H1 (cell line): ENCODE results near the gene IMPDH1. TPM values are rescaled to one million over a fixed set of nuclear protein-coding genes. Genes with fewer than 3 reads are reported as not detected.

ENCODE experiments used
- CTCF ChIA-PET: fragments of 300-600 bp; sonication (Branson Sonifier 250); formaldehyde crosslinking; loops from one replicate; lab custom pipeline; 2021; ENCODE audit not compliant: partially characterized antibody; lab: Charles Lee
- POLR2A ChIA-PET: fragments of 300-600 bp; sonication (Branson Sonifier 250); formaldehyde crosslinking; loops from one replicate; lab custom pipeline; 2021; ENCODE audit warnings: inconsistent platforms; ENCODE audit not compliant: partially characterized antibody; lab: Charles Lee
- DNase-seq, 2 experiments: peaks; one replicate each; pipeline versions ENCODE4 v3.0.0 to v3.0.0-alpha.2; 2010 to 2022; ENCODE audit warnings: low spot score in 2 of 2, low read depth in 1 of 2, mixed read lengths in 1 of 2
- FAIRE-seq: peaks from 2 replicates; lab custom pipeline; 2011; peaks lifted over from hg19 to GRCh38; lab: Jason Lieb, UNC
- H2AFZ ChIP-seq: 2 replicates; pipeline ENCODE4 v1.8.1; 2012; ENCODE audit warnings: low read length, inconsistent platforms
- H2AK5ac ChIP-seq: 2 replicates; pipeline ENCODE4 v1.6.1; 2013; ENCODE audit warnings: low read depth, low read length
- H2BK120ac ChIP-seq: replicated peaks from 2 replicates; pipeline ENCODE3; 2013; ENCODE audit warnings: low read depth, low read length, inconsistent platforms
- H2BK12ac ChIP-seq: 2 replicates; pipeline ENCODE4 v1.6.1; 2013; ENCODE audit warnings: low read depth, low read length
- H2BK15ac ChIP-seq: 2 replicates; pipeline ENCODE4 v1.6.1; 2013; ENCODE audit warnings: low read length
- H2BK20ac ChIP-seq: 2 replicates; pipeline ENCODE4 v1.6.1; 2013; ENCODE audit warnings: low read length
- H2BK5ac ChIP-seq: 2 replicates; pipeline ENCODE4 v1.6.1; 2013; ENCODE audit warnings: low read depth, low read length
- H3K14ac ChIP-seq: 2 replicates; pipeline ENCODE4 v1.6.1; 2013; ENCODE audit warnings: inconsistent platforms; ENCODE audit not compliant: insufficient read length
- H3K18ac ChIP-seq: 2 replicates; pipeline ENCODE4 v1.6.1; 2013; ENCODE audit warnings: low read length; ENCODE audit errors: extremely low read depth
- H3K23ac ChIP-seq: 2 replicates; pipeline ENCODE4 v1.6.1; 2013; ENCODE audit warnings: inconsistent platforms; ENCODE audit not compliant: insufficient read length
- H3K23me2 ChIP-seq: 2 replicates; pipeline ENCODE4 v1.6.1; 2013; ENCODE audit warnings: low read depth, low read length
- H3K27ac ChIP-seq: 2 replicates; pipeline ENCODE4 v1.6.1; 2011; ENCODE audit warnings: low read depth, low read length, inconsistent platforms
- H3K27me3 ChIP-seq, 4 experiments: replicated peaks in 1 of 4; 1 replicate in 1 of 4; 2 replicates in 3 of 4; pipeline versions ENCODE4 v1.6.1 to v1.8.1; 2011 to 2013; ENCODE audit warnings: low read length in 3 of 4, mild to moderate bottlenecking in 3 of 4, inconsistent platforms in 2 of 4, mixed read lengths in 2 of 4, moderate library complexity in 1 of 4; ENCODE audit not compliant: control insufficient read depth in 3 of 4, insufficient read depth in 3 of 4; ENCODE audit errors: extremely low read depth in 1 of 4
- H3K36me3 ChIP-seq, 4 experiments: 2 replicates each; pipeline versions ENCODE4 v1.6.1 to v1.8.1; 2011 to 2013; ENCODE audit warnings: mild to moderate bottlenecking in 4 of 4, low read length in 3 of 4, moderate library complexity in 2 of 4, control low read depth in 1 of 4, inconsistent platforms in 1 of 4; ENCODE audit not compliant: insufficient read depth in 4 of 4, control insufficient read depth in 2 of 4
- H3K4ac ChIP-seq: replicated peaks from 2 replicates; pipeline ENCODE3; 2013; ENCODE audit warnings: low read length, low read depth, mixed read lengths, inconsistent platforms; ENCODE audit not compliant: insufficient read length
- H3K4me1 ChIP-seq, 4 experiments: replicated peaks in 1 of 4; 1 replicate in 1 of 4; 2 replicates in 3 of 4; pipeline versions ENCODE4 v1.6.1 to v1.8.1; 2011 to 2013; ENCODE audit warnings: low read length in 3 of 4, inconsistent platforms in 2 of 4, mixed read lengths in 1 of 4; ENCODE audit not compliant: insufficient read depth in 4 of 4, control insufficient read depth in 3 of 4
- H3K4me2 ChIP-seq, 2 experiments: 2 replicates each; pipeline versions ENCODE4 v1.6.1 to v1.8.1; 2011 to 2013; ENCODE audit warnings: low read depth in 2 of 2, low read length in 2 of 2, control low read depth in 1 of 2, inconsistent platforms in 1 of 2, mild to moderate bottlenecking in 1 of 2; ENCODE audit not compliant: insufficient read depth in 1 of 2
- H3K4me3 ChIP-seq, 4 experiments: fragments of 200-600, 300-600 bp in 1 of 4; sonication (generic), shearing (Covaris generic), sonication (Bioruptor Twin) in 1 of 4; 2 replicates each; pipeline versions ENCODE4 v1.5.1 to v1.8.1; 2011 to 2016; ENCODE audit warnings: low read length in 4 of 4, low read depth in 3 of 4, control low read depth in 2 of 4, inconsistent platforms in 2 of 4, mild to moderate bottlenecking in 2 of 4, mixed read lengths in 1 of 4, moderate library complexity in 1 of 4; ENCODE audit not compliant: insufficient read depth in 2 of 4; ENCODE audit errors: extremely low read depth in 1 of 4
- H3K56ac ChIP-seq: replicated peaks from 2 replicates; pipeline ENCODE3; 2013; ENCODE audit warnings: low read depth, mild to moderate bottlenecking, mixed read lengths, low read length, inconsistent platforms; ENCODE audit not compliant: insufficient read length
- H3K79me1 ChIP-seq: 2 replicates; pipeline ENCODE4 v1.6.1; 2013; ENCODE audit warnings: low read depth, low read length, control low read depth
- H3K79me2 ChIP-seq, 2 experiments: 2 replicates each; pipeline versions ENCODE4 v1.6.1 to v1.8.1; 2012 to 2013; ENCODE audit warnings: low read length in 2 of 2, mild to moderate bottlenecking in 2 of 2, inconsistent platforms in 1 of 2; ENCODE audit not compliant: insufficient read depth in 2 of 2, control insufficient read depth in 1 of 2
- H3K9ac ChIP-seq, 4 experiments: replicated peaks in 1 of 4; 1 replicate in 1 of 4; 2 replicates in 3 of 4; pipeline versions ENCODE4 v1.6.1 to v1.8.1; 2011 to 2013; ENCODE audit warnings: low read depth in 3 of 4, low read length in 3 of 4, control low read depth in 2 of 4, mild to moderate bottlenecking in 2 of 4, moderate library complexity in 2 of 4, inconsistent platforms in 1 of 4; ENCODE audit errors: extremely low read depth in 1 of 4
- H3K9me3 ChIP-seq, 2 experiments: 2 replicates each; pipeline versions ENCODE4 v1.6.1 to v1.8.1; 2012 to 2013; ENCODE audit warnings: mild to moderate bottlenecking in 2 of 2, moderate library complexity in 2 of 2, control low read depth in 1 of 2, inconsistent platforms in 1 of 2, low read depth in 1 of 2, low read length in 1 of 2, mixed read lengths in 1 of 2; ENCODE audit not compliant: insufficient read depth in 2 of 2
- H4K20me1 ChIP-seq, 2 experiments: replicated peaks in 1 of 2; 2 replicates each; pipeline versions ENCODE3 to v1.8.1; 2011 to 2013; ENCODE audit warnings: inconsistent platforms in 2 of 2, low read length in 2 of 2, mild to moderate bottlenecking in 1 of 2; ENCODE audit not compliant: insufficient read depth in 2 of 2, control insufficient read depth in 1 of 2
- H4K5ac ChIP-seq: 2 replicates; pipeline ENCODE4 v1.6.1; 2013; ENCODE audit warnings: low read length, low read depth, mixed read lengths, inconsistent platforms; ENCODE audit not compliant: insufficient read length
- H4K8ac ChIP-seq: 2 replicates; pipeline ENCODE4 v1.8.0; 2013; ENCODE audit warnings: mild to moderate bottlenecking, moderate library complexity, low read length, inconsistent platforms; ENCODE audit not compliant: insufficient read depth; ENCODE audit errors: extremely low read depth
- H4K91ac ChIP-seq: replicated peaks from 2 replicates; pipeline ENCODE3; 2013; ENCODE audit warnings: low read length, mixed read lengths, inconsistent platforms; ENCODE audit not compliant: insufficient read length
- CHD1 ChIP-seq: IDR thresholded peaks from 2 replicates; pipeline ENCODE4 v1.6.1; 2012; ENCODE audit warnings: low read depth, low read length, improper control_type of control experiment
- FOSL1 ChIP-seq: IDR thresholded peaks from 2 replicates; pipeline ENCODE4 v1.6.1; 2011; ENCODE audit warnings: mild to moderate bottlenecking, low read depth, low read length, moderate library complexity; ENCODE audit not compliant: insufficient read depth
- GTF2F1 ChIP-seq: IDR thresholded peaks from 2 replicates; pipeline ENCODE4 v1.6.1; 2012; ENCODE audit warnings: low read depth, low read length, improper control_type of control experiment, borderline replicate concordance
- NRF1 ChIP-seq: IDR thresholded peaks from 2 replicates; pipeline ENCODE4 v1.6.1; 2011; ENCODE audit warnings: mild to moderate bottlenecking, low read depth, low read length, improper control_type of control experiment
- POLR2A ChIP-seq, 2 experiments: IDR thresholded peaks; 1 replicate in 1 of 2; 2 replicates in 1 of 2; pipeline ENCODE4 v1.6.1; 2011; ENCODE audit warnings: low read depth in 2 of 2, low read length in 2 of 2, mild to moderate bottlenecking in 2 of 2; ENCODE audit errors: control extremely low read depth in 1 of 2
- TAF7 ChIP-seq: optimal IDR thresholded peaks from 2 replicates; pipeline ENCODE3; 2011; ENCODE audit warnings: low read depth, mild to moderate bottlenecking, inconsistent platforms, low read length, moderate library complexity, borderline replicate concordance
- ZNF274 ChIP-seq: IDR thresholded peaks from 2 replicates; pipeline ENCODE4 v1.7.0; 2012; ENCODE audit warnings: low read length, borderline replicate concordance; ENCODE audit errors: extremely low read depth
- WGBS, 2 experiments: shearing (Covaris generic) in 1 of 2; methylation state at CpG; one replicate each; pipeline versions ENCODE4 v1.1.6 to v1.1.7; 2013 to 2015; ENCODE audit warnings: low lambda C conversion rate in 2 of 2, mixed read lengths in 2 of 2, inconsistent platforms in 1 of 2, low coverage in 1 of 2, missing lambda C conversion rate in 1 of 2; ENCODE audit not compliant: insufficient replicate concordance in 2 of 2, insufficient coverage in 1 of 2, insufficient read length in 1 of 2; ENCODE audit errors: extremely low coverage in 1 of 2, missing lambda C conversion rate in 1 of 2; 5-methylcytosine and 5-hydroxymethylcytosine counted together
- polyA plus RNA-seq, 7 experiments: library from polyadenylated mRNA; depleted of rRNA in 3 of 7; stranded (reverse) in 5 of 7; unstranded in 2 of 7; fragments of >200 nt in 5 of 7; fragments of 200-250 nt in 2 of 7; gene quantifications; 1 replicate in 5 of 7; 2 replicates in 1 of 7; 4 replicates in 1 of 7; pipeline versions ENCODE4 v1.2.1 to v1.2.3, GENCODE V29; 2011 to 2013; ENCODE audit warnings: missing spikeins in 2 of 7, mixed read lengths in 2 of 7
- total RNA-seq: library from RNA; stranded (reverse); fragmentation: NEBNext Ultra II Directional; extraction: Animal tissue kit (Norgen Biotek cat#: 25700); gene quantifications from 2 replicates; pipeline ENCODE4 v1.2.1, GENCODE V29; 2021
- TF ChIP-seq, protein P1 (sequence below), 3 experiments: IDR thresholded peaks; 1 replicate in 2 of 3; 2 replicates in 1 of 3; pipeline versions ENCODE4 v1.5.1 to v1.6.1; 2011; ENCODE audit warnings: low read length in 3 of 3, mild to moderate bottlenecking in 3 of 3, inconsistent platforms in 2 of 3, low read depth in 1 of 3, moderate library complexity in 1 of 3; ENCODE audit not compliant: insufficient read depth in 1 of 3; ENCODE audit errors: control extremely low read depth in 1 of 3

Gene IMPDH1
- total and polyA plus RNA-seq, 2 of the 8 experiments (the other 6 are each of a cell fraction or from before 2014, with no cell fraction given) = 45.8 TPM

DNA sequence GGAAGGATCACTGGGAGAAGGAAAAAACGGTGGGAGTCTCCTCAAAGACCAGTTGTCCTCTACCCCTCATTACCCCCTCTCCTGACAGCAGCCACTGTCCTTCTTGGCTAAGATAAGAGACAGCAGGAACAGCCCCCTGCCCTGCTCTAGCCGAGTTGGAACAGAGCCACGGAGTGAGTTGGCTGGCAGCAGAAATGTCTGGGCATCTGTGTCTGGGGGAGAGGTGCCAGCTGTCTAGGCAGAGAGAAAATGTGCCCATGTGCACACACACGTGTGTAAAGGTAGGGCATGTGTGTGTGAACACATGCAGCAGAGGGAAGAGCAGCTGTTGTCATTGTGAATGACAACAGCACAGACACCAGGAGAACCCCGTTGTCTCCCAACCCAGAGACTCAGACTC lies 36.5 kb upstream of the IMPDH1 start:
- Histone ChIP-seq H3K36me3 (no peaks in the 10 kb centered on the region), H2AK5ac (no peak overlapping the region), H4K20me1 (no peaks in the 10 kb centered on the region), H3K23ac (no peak overlapping the region), H3K4me1 (no peaks in the 10 kb centered on the region), H4K8ac (no peak overlapping the region), H4K5ac (no peak overlapping the region), H3K79me2 (no peaks in the 10 kb centered on the region), H2BK15ac (no peak overlapping the region), H3K4ac (no peak overlapping the region), H2BK20ac (peak overlapping the region; percentile 48; the same call in 1 of the 2 replicates), H3K9me3 (no peaks in the 10 kb centered on the region), H3K14ac (no peak overlapping the region), H4K91ac (no peak overlapping the region), H3K4me3 (no peak overlapping the region), H2BK120ac (no peak overlapping the region), H2BK5ac (no peak overlapping the region), H3K56ac (no peak overlapping the region), H2AFZ (no peak overlapping the region), H3K27me3 (no peaks in the 10 kb centered on the region), H3K4me2 (no peak overlapping the region), H2BK12ac (no peak overlapping the region), H3K9ac (no peak overlapping the region), H3K79me1 (no peaks in the 10 kb centered on the region), H3K18ac (no peak overlapping the region), H3K23me2 (no peaks in the 10 kb centered on the region), H3K27ac (no peak overlapping the region)
- TF ChIP-seq TAF7 (no peak), CHD1 (no peak), POLR2A (IDR thresholded peaks at IDR 0.05; ENCODE audit: control extremely low read depth in 1 of 2, low read depth in 2 of 2, low read length in 2 of 2) (no peak), FOSL1 (no peak), GTF2F1 (no peak), NRF1 (no peak), ZNF274 (no peak)
- TF ChIP-seq, protein P1, sequence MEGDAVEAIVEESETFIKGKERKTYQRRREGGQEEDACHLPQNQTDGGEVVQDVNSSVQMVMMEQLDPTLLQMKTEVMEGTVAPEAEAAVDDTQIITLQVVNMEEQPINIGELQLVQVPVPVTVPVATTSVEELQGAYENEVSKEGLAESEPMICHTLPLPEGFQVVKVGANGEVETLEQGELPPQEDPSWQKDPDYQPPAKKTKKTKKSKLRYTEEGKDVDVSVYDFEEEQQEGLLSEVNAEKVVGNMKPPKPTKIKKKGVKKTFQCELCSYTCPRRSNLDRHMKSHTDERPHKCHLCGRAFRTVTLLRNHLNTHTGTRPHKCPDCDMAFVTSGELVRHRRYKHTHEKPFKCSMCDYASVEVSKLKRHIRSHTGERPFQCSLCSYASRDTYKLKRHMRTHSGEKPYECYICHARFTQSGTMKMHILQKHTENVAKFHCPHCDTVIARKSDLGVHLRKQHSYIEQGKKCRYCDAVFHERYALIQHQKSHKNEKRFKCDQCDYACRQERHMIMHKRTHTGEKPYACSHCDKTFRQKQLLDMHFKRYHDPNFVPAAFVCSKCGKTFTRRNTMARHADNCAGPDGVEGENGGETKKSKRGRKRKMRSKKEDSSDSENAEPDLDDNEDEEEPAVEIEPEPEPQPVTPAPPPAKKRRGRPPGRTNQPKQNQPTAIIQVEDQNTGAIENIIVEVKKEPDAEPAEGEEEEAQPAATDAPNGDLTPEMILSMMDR (IDR thresholded peaks at IDR 0.05; ENCODE audit: control extremely low read depth in 1 of 3, insufficient read depth in 1 of 3, low read depth in 1 of 3, low read length in 3 of 3) = no peak
- 93% methylated on average over 5 of the region's 5 CpGs; no CpG with 5 or more reads in 1 of the 2 experiments for WGBS, 2 experiments
- ChIA-PET CTCF (interaction anchor here (2.1 to 25.2 kb wide), 3 partner anchors 15 to 24 kb away, joined by 4 to 477 read pairs (median 258); no protein-coding TSS in a partner anchor), POLR2A (interaction anchor here (0.8 to 3.5 kb wide), 2 partner anchors 9 to 419 kb away, joined by 3 to 18 read pairs; partner anchors contain the start of gene HILPDA)
- FAIRE-seq = no peak
- DNase-seq = no peak
